Activated CD8-positive, alpha-beta T cell treated with anti-CD3 and anti-CD28 coated beads for 36 hours (primary cell): ENCODE results near the gene STAB1. TPM values are rescaled to one million over a fixed set of nuclear protein-coding genes. Genes with fewer than 3 reads are reported as not detected.

ENCODE experiments used
- ATAC-seq: fragments of 200-7000 bp; cut with Tn5 transposase; one replicate; pipeline ENCODE4 v1.10.0; 2021; ENCODE audit warnings: mild to moderate bottlenecking, moderate library complexity
- CTCF ChIA-PET: fragments of 350-600 bp; sonication (Branson Sonifier 250); formaldehyde crosslinking; loops from one replicate; lab custom pipeline; 2021; ENCODE audit warnings: antibody characterized with exemption; lab: Charles Lee
- POLR2A ChIA-PET: fragments of 350-600 bp; sonication (Branson Sonifier 250); formaldehyde crosslinking; loops from one replicate; lab custom pipeline; 2021; ENCODE audit warnings: antibody characterized with exemption; lab: Charles Lee
- DNase-seq: peaks from one replicate; pipeline ENCODE4 v3.0.0-alpha.2; 2020
- H3K27ac Mint-ChIP-seq: one replicate; pipeline ENCODE4 v1.8.0; 2021; ENCODE audit warnings: mild to moderate bottlenecking, mixed read lengths
- H3K27me3 Mint-ChIP-seq: one replicate; pipeline ENCODE4 v1.8.0; 2021; ENCODE audit warnings: mixed read lengths
- H3K36me3 Mint-ChIP-seq: one replicate; pipeline ENCODE4 v1.8.0; 2021; ENCODE audit warnings: low read depth, mixed read lengths
- H3K4me1 Mint-ChIP-seq: one replicate; pipeline ENCODE4 v1.8.0; 2021; ENCODE audit warnings: low read depth, mixed read lengths
- H3K4me3 Mint-ChIP-seq: one replicate; pipeline ENCODE4 v1.8.0; 2021; ENCODE audit warnings: mild to moderate bottlenecking, moderate library complexity, mixed read lengths
- H3K9me3 Mint-ChIP-seq: one replicate; pipeline ENCODE4 v1.8.0; 2021; ENCODE audit warnings: mixed read lengths
- intact Hi-C: fragments of 100-400 bp; cut with micrococcal nuclease; formaldehyde crosslinking; loops from one replicate; pipeline ENCODE4 v1.10.0; 2022
- total RNA-seq, 2 experiments: library from RNA; stranded (reverse); gene quantifications; one replicate each; pipeline ENCODE4 v1.2.3, GENCODE V29; 2021
- TF ChIP-seq, protein P1 (sequence below): fragments of 200-600 bp; IDR thresholded peaks from one replicate; pipeline ENCODE4 v1.8.0; 2022; ENCODE audit warnings: antibody characterized with exemption, mild to moderate bottlenecking

Gene STAB1
- total RNA-seq, 2 experiments from 2014 or later, result 0.09 to 0.20 TPM

DNA sequence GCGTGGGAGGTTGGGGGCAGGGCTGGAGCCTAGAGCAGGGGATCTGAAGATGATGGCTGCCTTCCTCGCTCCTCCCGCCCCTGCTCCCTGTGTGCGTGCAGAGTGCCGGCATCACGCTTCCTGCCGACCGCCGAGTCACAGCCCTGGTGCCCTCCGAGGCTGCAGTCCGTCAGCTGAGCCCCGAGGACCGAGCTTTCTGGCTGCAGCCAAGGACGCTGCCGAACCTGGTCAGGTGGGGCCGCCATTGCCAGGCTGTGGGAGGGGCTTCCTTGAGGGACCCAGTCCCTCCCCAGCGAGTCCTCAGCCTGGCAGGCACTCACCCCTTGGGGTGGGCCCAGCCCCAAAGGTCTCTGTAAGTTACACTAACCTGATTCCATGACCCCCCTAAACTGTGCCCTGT lies 17.6 kb downstream of the STAB1 start:
- TF ChIP-seq, protein P1, sequence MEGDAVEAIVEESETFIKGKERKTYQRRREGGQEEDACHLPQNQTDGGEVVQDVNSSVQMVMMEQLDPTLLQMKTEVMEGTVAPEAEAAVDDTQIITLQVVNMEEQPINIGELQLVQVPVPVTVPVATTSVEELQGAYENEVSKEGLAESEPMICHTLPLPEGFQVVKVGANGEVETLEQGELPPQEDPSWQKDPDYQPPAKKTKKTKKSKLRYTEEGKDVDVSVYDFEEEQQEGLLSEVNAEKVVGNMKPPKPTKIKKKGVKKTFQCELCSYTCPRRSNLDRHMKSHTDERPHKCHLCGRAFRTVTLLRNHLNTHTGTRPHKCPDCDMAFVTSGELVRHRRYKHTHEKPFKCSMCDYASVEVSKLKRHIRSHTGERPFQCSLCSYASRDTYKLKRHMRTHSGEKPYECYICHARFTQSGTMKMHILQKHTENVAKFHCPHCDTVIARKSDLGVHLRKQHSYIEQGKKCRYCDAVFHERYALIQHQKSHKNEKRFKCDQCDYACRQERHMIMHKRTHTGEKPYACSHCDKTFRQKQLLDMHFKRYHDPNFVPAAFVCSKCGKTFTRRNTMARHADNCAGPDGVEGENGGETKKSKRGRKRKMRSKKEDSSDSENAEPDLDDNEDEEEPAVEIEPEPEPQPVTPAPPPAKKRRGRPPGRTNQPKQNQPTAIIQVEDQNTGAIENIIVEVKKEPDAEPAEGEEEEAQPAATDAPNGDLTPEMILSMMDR, result no peak
- ChIA-PET POLR2A (no interaction called here), CTCF (no interaction called here)
- H3K4me1 Mint-ChIP-seq, result no peaks in the 10 kb centered on the region
- H3K4me3 Mint-ChIP-seq, result no peak overlapping the region
- no peak overlapping the region for H3K27ac Mint-ChIP-seq
- H3K27me3 Mint-ChIP-seq, result no peaks in the 10 kb centered on the region
- H3K9me3 Mint-ChIP-seq, result no peaks in the 10 kb centered on the region
- no peaks in the 10 kb centered on the region for H3K36me3 Mint-ChIP-seq
- DNase-seq, result no peak
- no peak for ATAC-seq
- intact Hi-C loops, result no loop called here

DNA sequence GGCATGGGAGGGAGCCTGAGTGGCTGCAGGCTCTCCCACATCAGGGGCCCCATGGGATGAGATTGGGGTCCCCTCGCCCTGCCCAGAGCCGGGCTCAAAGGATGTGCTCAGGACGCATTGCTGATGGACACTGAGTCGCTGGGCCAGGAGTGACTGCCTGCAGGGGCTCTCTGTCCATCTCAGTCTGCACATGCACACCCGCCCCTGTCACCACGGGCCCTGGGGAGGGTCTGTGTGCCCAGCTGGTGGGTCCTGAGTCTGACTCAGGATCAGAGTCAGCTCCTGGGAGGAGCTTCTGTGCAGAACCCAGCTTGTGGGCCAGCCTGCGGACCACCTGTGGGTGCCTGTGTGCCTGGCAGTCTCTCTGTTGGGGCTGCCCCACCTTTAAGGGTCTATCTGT lies 18.1 kb downstream of the STAB1 start:
- ATAC-seq (no peak), DNase-seq (no peak)
- Mint-ChIP-seq H3K27ac (no peak overlapping the region), H3K4me1 (no peaks in the 10 kb centered on the region), H3K27me3 (no peaks in the 10 kb centered on the region), H3K36me3 (no peaks in the 10 kb centered on the region), H3K9me3 (no peaks in the 10 kb centered on the region), H3K4me3 (no peak overlapping the region)
- intact Hi-C loops, result no loop called here
- POLR2A ChIA-PET, result no interaction called here
- CTCF ChIA-PET, result no interaction called here
- TF ChIP-seq, protein P1, result no peak

DNA sequence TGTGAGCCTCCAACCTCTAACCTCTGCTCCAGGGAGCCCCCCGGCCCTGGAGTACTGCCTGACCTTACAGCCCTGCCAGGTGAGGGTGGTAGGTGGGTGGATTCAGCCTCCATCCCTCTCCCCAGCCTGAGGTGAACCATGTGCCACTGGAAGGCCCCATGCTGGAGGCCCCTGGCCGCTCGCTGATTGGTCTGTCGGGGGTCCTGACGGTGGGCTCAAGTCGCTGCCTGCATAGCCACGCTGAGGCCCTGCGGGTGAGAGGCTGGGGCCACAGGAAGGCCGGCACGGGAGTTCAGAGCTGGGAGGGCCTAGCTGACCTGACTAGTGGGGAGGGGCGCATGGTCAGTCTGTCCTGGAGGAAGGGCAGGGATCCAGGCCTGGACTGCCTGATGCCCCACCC lies 19.4 kb downstream of the STAB1 start:
- Mint-ChIP-seq H3K4me3 (no peak overlapping the region), H3K4me1 (no peaks in the 10 kb centered on the region), H3K9me3 (no peaks in the 10 kb centered on the region), H3K36me3 (no peaks in the 10 kb centered on the region), H3K27me3 (no peaks in the 10 kb centered on the region), H3K27ac (no peak overlapping the region)
- ChIA-PET CTCF (no interaction called here), POLR2A (no interaction called here)
- TF ChIP-seq, protein P1, result no peak
- ATAC-seq (no peak), DNase-seq (no peak)
- intact Hi-C loops, result no loop called here

DNA sequence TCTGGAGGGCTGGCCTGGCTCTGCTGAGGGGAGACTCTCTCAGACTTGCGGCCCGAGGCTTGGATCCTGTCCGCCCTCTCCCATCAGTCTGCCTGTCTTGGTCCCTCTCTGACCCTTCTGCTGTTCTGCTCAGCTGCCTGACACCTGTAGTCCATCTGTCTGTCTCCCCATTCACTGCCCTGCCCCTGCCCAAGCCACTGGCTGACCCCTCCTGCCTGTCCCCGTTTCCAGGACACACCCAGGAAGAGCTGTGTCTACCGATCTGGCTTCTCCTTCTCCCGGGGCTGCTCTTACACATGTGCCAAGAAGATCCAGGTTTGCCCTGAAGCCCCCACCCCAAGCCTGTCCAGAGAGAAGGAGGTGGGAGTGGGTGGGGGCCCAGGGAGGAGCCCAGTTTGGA lies 20.1 kb downstream of the STAB1 start:
- ChIA-PET POLR2A (no interaction called here), CTCF (no interaction called here)
- no peak for ATAC-seq

DNA sequence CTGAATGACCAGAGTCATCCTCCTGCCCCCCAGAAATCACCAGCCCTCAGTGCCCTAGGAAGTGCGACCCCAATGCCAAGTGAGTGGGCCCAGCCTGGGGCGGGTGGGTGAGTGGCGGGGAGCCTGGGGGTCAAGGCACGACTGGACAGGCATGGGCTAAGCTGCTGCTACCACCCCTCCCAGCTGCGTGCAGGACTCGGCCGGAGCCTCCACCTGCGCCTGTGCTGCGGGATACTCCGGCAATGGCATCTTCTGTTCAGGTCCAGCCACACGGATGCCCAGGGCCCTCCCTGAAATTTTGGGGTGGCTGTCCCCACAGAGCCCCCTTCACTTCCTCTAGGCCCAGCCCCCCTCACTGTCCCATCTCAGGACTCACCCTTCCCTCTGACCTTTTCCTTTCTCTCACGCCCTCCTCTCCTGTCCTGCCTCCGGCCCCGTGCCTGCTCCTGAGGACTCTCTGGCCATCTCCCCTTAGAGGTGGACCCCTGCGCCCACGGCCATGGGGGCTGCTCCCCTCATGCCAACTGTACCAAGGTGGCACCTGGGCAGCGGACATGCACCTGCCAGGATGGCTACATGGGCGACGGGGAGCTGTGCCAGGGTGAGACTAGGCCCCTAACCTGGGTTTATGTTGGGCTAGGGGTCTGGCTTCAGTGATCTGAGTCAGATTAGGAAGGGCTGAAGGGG lies 21.5 kb downstream of the STAB1 start:
- Mint-ChIP-seq H3K27me3 (no peaks in the 10 kb centered on the region), H3K4me1 (no peaks in the 10 kb centered on the region), H3K9me3 (no peaks in the 10 kb centered on the region), H3K36me3 (no peaks in the 10 kb centered on the region), H3K27ac (no peak overlapping the region), H3K4me3 (no peak overlapping the region)
- CTCF ChIA-PET, result no interaction called here
- intact Hi-C loops, result no loop called here
- TF ChIP-seq, protein P1, result no peak
- POLR2A ChIA-PET, result no interaction called here
- ATAC-seq, result no peak
- DNase-seq, result no peak

More for the DNA sequence above, 20.1 kb downstream of the STAB1 start:
- Mint-ChIP-seq H3K9me3 (no peaks in the 10 kb centered on the region), H3K27ac (no peak overlapping the region), H3K36me3 (no peaks in the 10 kb centered on the region), H3K27me3 (no peaks in the 10 kb centered on the region), H3K4me3 (no peak overlapping the region), H3K4me1 (no peaks in the 10 kb centered on the region)
- no peak for DNase-seq
- intact Hi-C loops, result no loop called here
- TF ChIP-seq, protein P1, result no peak
